Vein endothelial cell (primary cell): Measurements from ENCODE around the gene SIGLEC9. TPM values are rescaled to one million over a fixed set of nuclear protein-coding genes. Genes with fewer than 3 reads are reported as not detected.

Experiments used
- total RNA-seq: library from RNA; depleted of rRNA; stranded (reverse); fragments of >200 nt; gene quantifications from 2 replicates; pipeline ENCODE4 v1.2.3, GENCODE V29; 2012

SIGLEC9 gene
- total RNA-seq: not detected in 2 replicates

DNA sequence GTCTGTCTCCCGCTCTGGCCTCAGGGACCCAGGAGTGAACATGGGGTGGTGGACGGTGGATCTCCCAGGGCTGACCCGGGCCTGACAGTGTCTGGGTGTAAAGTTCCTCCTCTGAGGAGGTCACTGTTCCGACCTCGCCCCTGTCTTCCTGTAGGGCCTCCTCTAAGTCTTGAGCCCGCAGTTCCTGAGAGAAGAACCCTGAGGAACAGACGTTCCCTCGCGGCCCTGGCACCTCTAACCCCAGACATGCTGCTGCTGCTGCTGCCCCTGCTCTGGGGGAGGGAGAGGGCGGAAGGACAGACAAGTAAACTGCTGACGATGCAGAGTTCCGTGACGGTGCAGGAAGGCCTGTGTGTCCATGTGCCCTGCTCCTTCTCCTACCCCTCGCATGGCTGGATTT lies at the start of gene SIGLEC9:
TSS of gene SIGLEC9 (plus strand) at position 178 of the 400 bp plus-strand sequence. CDS start at position 247, 69 bp downstream.

DNA sequence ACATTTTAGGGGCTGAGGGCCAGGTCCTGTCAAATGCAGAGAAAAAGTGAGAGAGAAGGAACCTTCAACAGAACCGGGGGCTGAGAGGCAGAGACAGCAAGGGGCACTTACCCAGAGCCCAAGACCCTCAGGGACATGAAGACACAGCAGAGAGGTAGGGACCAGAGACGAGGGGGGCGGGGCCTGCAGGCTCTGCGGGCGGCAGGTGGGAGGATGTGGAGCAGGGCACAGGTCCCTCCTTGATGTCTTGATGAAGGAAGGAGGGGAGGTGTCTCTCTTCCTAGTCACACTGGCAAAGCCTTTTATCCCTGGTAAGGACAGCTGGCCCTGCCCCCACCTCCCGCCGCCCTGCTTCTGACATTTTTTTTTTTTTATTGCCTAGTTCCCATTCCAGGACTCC lies 42.1 kb upstream of the SIGLEC9 start, which contains the start of gene KLK14:
TSS of gene KLK14 (minus strand) at position 277 of the 400 bp plus-strand sequence. CDS start at position 4, 273 bp downstream.

DNA sequence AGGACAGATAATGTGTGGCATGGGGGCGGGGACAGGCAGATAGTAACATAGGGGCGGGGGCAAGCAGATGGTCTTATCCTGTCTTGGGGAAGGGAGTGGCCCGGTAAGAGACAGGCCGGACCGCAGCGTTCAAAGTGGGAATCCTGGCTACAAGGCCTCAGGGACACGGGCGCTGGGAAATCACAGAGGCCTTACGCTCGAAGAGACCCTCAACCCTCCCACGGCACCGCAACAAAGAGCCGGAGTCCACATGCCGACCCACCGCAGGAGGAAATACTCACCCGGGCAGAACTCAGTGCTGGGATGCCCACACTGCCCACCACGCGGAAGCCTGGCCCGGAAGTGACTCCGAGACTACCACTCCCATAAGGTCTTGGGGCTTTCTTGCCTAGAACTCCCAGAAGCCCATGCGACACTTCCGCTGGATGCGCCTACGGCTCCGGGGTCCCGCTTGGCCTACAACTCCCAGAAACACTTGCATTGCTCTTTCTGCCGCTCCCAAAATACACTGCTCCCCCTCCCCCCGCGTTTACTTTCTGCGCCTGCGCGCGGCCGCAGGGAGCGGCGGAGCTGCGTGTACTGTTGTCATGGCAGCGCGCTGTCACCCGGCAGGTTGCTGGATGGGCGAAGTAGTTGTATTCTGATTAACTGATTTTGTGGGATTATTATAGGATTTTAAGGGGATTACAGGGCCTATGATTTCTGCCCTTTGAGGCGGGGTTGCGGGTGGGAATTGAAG lies 16.5 kb upstream of the SIGLEC9 start, which contains the start of gene CTU1:
TSS of gene CTU1 (minus strand) at position 344 of the 739 bp plus-strand sequence. CDS start 3,840 bp downstream, outside the sequence.

DNA sequence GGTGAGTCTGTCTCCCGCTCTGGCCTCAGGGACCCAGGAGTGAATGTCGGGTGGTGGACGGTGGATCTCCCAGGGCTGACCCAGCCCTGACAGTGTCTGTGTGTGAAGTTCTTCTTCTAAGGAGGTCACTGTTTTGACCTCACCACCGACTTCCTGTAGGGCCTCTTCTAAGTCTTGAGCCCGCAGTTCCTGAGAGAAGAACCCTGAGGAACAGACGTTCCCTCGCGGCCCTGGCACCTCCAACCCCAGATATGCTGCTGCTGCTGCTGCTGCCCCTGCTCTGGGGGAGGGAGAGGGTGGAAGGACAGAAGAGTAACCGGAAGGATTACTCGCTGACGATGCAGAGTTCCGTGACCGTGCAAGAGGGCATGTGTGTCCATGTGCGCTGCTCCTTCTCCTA lies 17.4 kb downstream of the SIGLEC9 start, which contains the start of gene SIGLEC7:
TSS of gene SIGLEC7 (plus strand) at position 183 of the 400 bp plus-strand sequence. CDS start at position 252, 69 bp downstream.

Other genes starting within 250 kb of the SIGLEC9 start
- gene KLK4, start 213.5 kb upstream of the SIGLEC9 start, total RNA-seq: not detected in 2 replicates
- not detected in 2 replicates for gene KLK5, start 171.9 kb upstream of the SIGLEC9 start, total RNA-seq
- gene KLK6, start 155.3 kb upstream of the SIGLEC9 start, total RNA-seq: 0.29 TPM in 1 of 2 replicates, not detected in the other
- gene KLK7, start 141.0 kb upstream of the SIGLEC9 start, total RNA-seq: not detected in 2 replicates
- not detected in 2 replicates for gene KLK8, start 123.3 kb upstream of the SIGLEC9 start, total RNA-seq
- gene KLK10, start 105.2 kb upstream of the SIGLEC9 start, total RNA-seq: not detected in 2 replicates
- not detected in 2 replicates for gene KLK11, start 98.3 kb upstream of the SIGLEC9 start, total RNA-seq
- not detected in 2 replicates for gene KLK12, start 89.9 kb upstream of the SIGLEC9 start, total RNA-seq
- not detected in 2 replicates for gene KLK13, start 59.8 kb upstream of the SIGLEC9 start, total RNA-seq
- gene KLK14, start 42.0 kb upstream of the SIGLEC9 start, total RNA-seq: not detected in 2 replicates
- gene CTU1, start 16.5 kb upstream of the SIGLEC9 start, total RNA-seq: 5.6 and 6.9 TPM in 2 replicates
- gene SIGLEC7, start 17.4 kb downstream of the SIGLEC9 start, total RNA-seq: not detected in 2 replicates
- gene CD33, start 100.2 kb downstream of the SIGLEC9 start, total RNA-seq: not detected in 2 replicates
- gene SIGLECL1, start 126.2 kb downstream of the SIGLEC9 start, total RNA-seq: not detected in 2 replicates
- not detected in 2 replicates for gene IGLON5, start 186.7 kb downstream of the SIGLEC9 start, total RNA-seq
- 0.19 and 0.33 TPM in 2 replicates for gene VSIG10L, start 217.2 kb downstream of the SIGLEC9 start, total RNA-seq
- gene ETFB, start 241.5 kb downstream of the SIGLEC9 start, total RNA-seq: 58.4 and 87.9 TPM in 2 replicates
- gene CLDND2, start 244.1 kb downstream of the SIGLEC9 start, total RNA-seq: not detected in 2 replicates
- not detected in 2 replicates for gene NKG7, start 247.7 kb downstream of the SIGLEC9 start, total RNA-seq